WTC11 (cell line): ENCODE results near the gene SCYL1. TPM values are rescaled to one million over a fixed set of nuclear protein-coding genes. Genes with fewer than 3 reads are reported as not detected.

Experiments used
- ATAC-seq: fragments of 200-7000 bp; cut with Tn5 transposase; 2 replicates; pipeline ENCODE4 v1.10.0; 2021; ENCODE audit warnings: mild to moderate bottlenecking, moderate library complexity
- CTCF ChIA-PET: fragments of 300-600 bp; sonication (Branson Sonifier 250); formaldehyde crosslinking; loops from one replicate; lab custom pipeline; 2021; ENCODE audit warnings: antibody characterized with exemption; lab: Charles Lee
- POLR2A ChIA-PET: fragments of 350-600 bp; sonication (Branson Sonifier 250); formaldehyde crosslinking; loops from one replicate; lab custom pipeline; 2021; ENCODE audit warnings: antibody characterized with exemption; lab: Charles Lee
- DNase-seq: peaks from one replicate; pipeline ENCODE4 v3.0.0; 2021; ENCODE audit warnings: low spot score
- H3K27ac Mint-ChIP-seq: 2 replicates; pipeline ENCODE4 v1.8.0; 2021; ENCODE audit warnings: mixed read lengths
- H3K27me3 Mint-ChIP-seq: 2 replicates; pipeline ENCODE4 v1.8.0; 2021; ENCODE audit warnings: low read depth, mild to moderate bottlenecking, moderate library complexity, mixed read lengths
- H3K36me3 Mint-ChIP-seq: 2 replicates; pipeline ENCODE4 v1.8.0; 2021; ENCODE audit warnings: mixed read lengths
- H3K4me1 Mint-ChIP-seq: 2 replicates; pipeline ENCODE4 v1.8.0; 2022; ENCODE audit warnings: mixed read lengths
- H3K4me3 Mint-ChIP-seq: 2 replicates; pipeline ENCODE4 v1.8.0; 2021; ENCODE audit warnings: mild to moderate bottlenecking, moderate library complexity, mixed read lengths
- H3K9me3 Mint-ChIP-seq: 2 replicates; pipeline ENCODE4 v1.8.0; 2021; ENCODE audit warnings: mixed read lengths
- CBFB ChIP-seq: sonication (generic); formaldehyde crosslinking; IDR thresholded peaks from 2 replicates; pipeline ENCODE4 v1.8.1; 2022; ENCODE audit warnings: mild to moderate bottlenecking, low read depth, missing genetic modification reagents
- GRHL2 ChIP-seq: fragments of 250-450 bp; sonication (Bioruptor Pico); IDR thresholded peaks from 2 replicates; pipeline ENCODE4 v1.8.0; 2022; ENCODE audit warnings: mild to moderate bottlenecking, moderate library complexity; ENCODE audit not compliant: insufficient replicate concordance, severe bottlenecking
- GTF2I ChIP-seq: fragments of 250-450 bp; sonication (Bioruptor Pico); conservative IDR thresholded peaks from 2 replicates; pipeline ENCODE4 v1.4.0; 2021; ENCODE audit warnings: mild to moderate bottlenecking
- IRF2 ChIP-seq: sonication (generic); formaldehyde crosslinking; IDR thresholded peaks from 2 replicates; pipeline ENCODE4 v1.8.0; 2022; ENCODE audit warnings: low read depth, missing genetic modification reagents, borderline replicate concordance
- MXD4 ChIP-seq: fragments of 250-450 bp; sonication (Bioruptor Pico); IDR thresholded peaks from 2 replicates; pipeline ENCODE4 v1.8.0; 2021; ENCODE audit warnings: mild to moderate bottlenecking, moderate library complexity, borderline replicate concordance
- OVOL2 ChIP-seq: fragments of 250-450 bp; sonication (Bioruptor Pico); IDR thresholded peaks from 2 replicates; pipeline ENCODE4 v1.9.0; 2021; ENCODE audit warnings: mild to moderate bottlenecking, borderline replicate concordance
- PRRX2 ChIP-seq: fragments of 250-450 bp; sonication (Bioruptor Pico); IDR thresholded peaks from 2 replicates; pipeline ENCODE4 v1.8.0; 2021; ENCODE audit warnings: mild to moderate bottlenecking
- RELA ChIP-seq: sonication (generic); formaldehyde crosslinking; IDR thresholded peaks from 2 replicates; pipeline ENCODE4 v1.8.1; 2022; ENCODE audit warnings: missing genetic modification reagents, mild to moderate bottlenecking, borderline replicate concordance
- SMAD3 ChIP-seq: sonication (generic); formaldehyde crosslinking; IDR thresholded peaks from 2 replicates; pipeline ENCODE4 v1.8.0; 2022; ENCODE audit warnings: missing genetic modification reagents, mild to moderate bottlenecking, borderline replicate concordance
- SMAD4 ChIP-seq: sonication (generic); formaldehyde crosslinking; IDR thresholded peaks from 2 replicates; pipeline ENCODE4 v1.8.0; 2022; ENCODE audit warnings: mild to moderate bottlenecking, missing genetic modification reagents
- TP53 ChIP-seq: sonication (generic); formaldehyde crosslinking; IDR thresholded peaks from 2 replicates; pipeline ENCODE4 v1.8.1; 2023; ENCODE audit warnings: mild to moderate bottlenecking, missing genetic modification reagents
- ZNF219 ChIP-seq: sonication (generic); formaldehyde crosslinking; IDR thresholded peaks from 2 replicates; pipeline ENCODE4 v1.8.0; 2023; ENCODE audit warnings: missing genetic modification reagents, mild to moderate bottlenecking, borderline replicate concordance
- ZNF671 ChIP-seq: fragments of 250-450 bp; sonication (Bioruptor Pico); IDR thresholded peaks from 2 replicates; pipeline ENCODE4 v1.8.0; 2021; ENCODE audit warnings: mild to moderate bottlenecking
- total RNA-seq: library from RNA; stranded (reverse); gene quantifications from 3 replicates; pipeline ENCODE4 v1.2.3, GENCODE V29; 2021
- TF ChIP-seq, protein P1 (sequence below): sonication (generic); formaldehyde crosslinking; IDR thresholded peaks from 2 replicates; pipeline ENCODE4 v1.8.0; 2022; ENCODE audit warnings: missing genetic modification reagents
- TF ChIP-seq, protein P2 (sequence below): sonication (generic); formaldehyde crosslinking; IDR thresholded peaks from 2 replicates; pipeline ENCODE4 v1.8.0; 2022; ENCODE audit warnings: mild to moderate bottlenecking, missing genetic modification reagents
- TF ChIP-seq, protein P3 (sequence below): sonication (generic); formaldehyde crosslinking; IDR thresholded peaks from 2 replicates; pipeline ENCODE4 v1.8.1; 2023; ENCODE audit warnings: mild to moderate bottlenecking, missing genetic modification reagents
- TF ChIP-seq, protein P4 (sequence below): fragments of 200-600 bp; IDR thresholded peaks from 2 replicates; pipeline ENCODE4 v1.8.0; 2022; ENCODE audit warnings: antibody characterized with exemption

SCYL1 gene
- total RNA-seq, 1 experiment from 2014 or later, result 76.8 TPM

DNA sequence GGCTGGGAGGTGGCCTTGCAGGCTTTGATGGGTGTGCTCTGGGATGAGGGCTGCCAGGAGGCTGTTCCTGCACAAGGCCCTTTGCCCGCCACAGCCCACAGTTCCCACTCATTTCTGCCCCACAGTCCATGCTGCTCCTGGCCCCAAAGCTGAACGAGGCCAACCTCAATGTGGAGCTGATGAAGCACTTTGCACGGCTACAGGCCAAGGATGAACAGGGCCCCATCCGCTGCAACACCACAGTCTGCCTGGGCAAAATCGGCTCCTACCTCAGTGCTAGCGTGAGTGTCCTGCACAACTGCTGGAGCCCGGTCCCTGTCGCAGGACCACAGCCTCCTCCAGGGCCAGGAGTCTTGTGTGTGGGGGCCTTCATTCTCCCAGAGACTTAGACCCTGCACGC lies 10.2 kb downstream of the SCYL1 start (continued):
- TF ChIP-seq, protein P1, sequence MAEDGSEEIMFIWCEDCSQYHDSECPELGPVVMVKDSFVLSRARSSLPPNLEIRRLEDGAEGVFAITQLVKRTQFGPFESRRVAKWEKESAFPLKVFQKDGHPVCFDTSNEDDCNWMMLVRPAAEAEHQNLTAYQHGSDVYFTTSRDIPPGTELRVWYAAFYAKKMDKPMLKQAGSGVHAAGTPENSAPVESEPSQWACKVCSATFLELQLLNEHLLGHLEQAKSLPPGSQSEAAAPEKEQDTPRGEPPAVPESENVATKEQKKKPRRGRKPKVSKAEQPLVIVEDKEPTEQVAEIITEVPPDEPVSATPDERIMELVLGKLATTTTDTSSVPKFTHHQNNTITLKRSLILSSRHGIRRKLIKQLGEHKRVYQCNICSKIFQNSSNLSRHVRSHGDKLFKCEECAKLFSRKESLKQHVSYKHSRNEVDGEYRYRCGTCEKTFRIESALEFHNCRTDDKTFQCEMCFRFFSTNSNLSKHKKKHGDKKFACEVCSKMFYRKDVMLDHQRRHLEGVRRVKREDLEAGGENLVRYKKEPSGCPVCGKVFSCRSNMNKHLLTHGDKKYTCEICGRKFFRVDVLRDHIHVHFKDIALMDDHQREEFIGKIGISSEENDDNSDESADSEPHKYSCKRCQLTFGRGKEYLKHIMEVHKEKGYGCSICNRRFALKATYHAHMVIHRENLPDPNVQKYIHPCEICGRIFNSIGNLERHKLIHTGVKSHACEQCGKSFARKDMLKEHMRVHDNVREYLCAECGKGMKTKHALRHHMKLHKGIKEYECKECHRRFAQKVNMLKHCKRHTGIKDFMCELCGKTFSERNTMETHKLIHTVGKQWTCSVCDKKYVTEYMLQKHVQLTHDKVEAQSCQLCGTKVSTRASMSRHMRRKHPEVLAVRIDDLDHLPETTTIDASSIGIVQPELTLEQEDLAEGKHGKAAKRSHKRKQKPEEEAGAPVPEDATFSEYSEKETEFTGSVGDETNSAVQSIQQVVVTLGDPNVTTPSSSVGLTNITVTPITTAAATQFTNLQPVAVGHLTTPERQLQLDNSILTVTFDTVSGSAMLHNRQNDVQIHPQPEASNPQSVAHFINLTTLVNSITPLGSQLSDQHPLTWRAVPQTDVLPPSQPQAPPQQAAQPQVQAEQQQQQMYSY, result no peak
- TF ChIP-seq IRF2 (no peak), TP53 (CRISPR knock-in tag) (no peak), GRHL2 (CRISPR knock-in tag) (no peak), MXD4 (CRISPR knock-in tag) (no peak), SMAD4 (CRISPR knock-in tag) (no peak), GTF2I (CRISPR knock-in tag) (no peak), ZNF671 (CRISPR knock-in tag) (no peak), PRRX2 (CRISPR knock-in tag) (no peak)
- TF ChIP-seq, protein P2, sequence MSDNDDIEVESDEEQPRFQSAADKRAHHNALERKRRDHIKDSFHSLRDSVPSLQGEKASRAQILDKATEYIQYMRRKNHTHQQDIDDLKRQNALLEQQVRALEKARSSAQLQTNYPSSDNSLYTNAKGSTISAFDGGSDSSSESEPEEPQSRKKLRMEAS (CRISPR knock-in tag), result no peak
- TF ChIP-seq, all 79 proteins: peak for 0

DNA sequence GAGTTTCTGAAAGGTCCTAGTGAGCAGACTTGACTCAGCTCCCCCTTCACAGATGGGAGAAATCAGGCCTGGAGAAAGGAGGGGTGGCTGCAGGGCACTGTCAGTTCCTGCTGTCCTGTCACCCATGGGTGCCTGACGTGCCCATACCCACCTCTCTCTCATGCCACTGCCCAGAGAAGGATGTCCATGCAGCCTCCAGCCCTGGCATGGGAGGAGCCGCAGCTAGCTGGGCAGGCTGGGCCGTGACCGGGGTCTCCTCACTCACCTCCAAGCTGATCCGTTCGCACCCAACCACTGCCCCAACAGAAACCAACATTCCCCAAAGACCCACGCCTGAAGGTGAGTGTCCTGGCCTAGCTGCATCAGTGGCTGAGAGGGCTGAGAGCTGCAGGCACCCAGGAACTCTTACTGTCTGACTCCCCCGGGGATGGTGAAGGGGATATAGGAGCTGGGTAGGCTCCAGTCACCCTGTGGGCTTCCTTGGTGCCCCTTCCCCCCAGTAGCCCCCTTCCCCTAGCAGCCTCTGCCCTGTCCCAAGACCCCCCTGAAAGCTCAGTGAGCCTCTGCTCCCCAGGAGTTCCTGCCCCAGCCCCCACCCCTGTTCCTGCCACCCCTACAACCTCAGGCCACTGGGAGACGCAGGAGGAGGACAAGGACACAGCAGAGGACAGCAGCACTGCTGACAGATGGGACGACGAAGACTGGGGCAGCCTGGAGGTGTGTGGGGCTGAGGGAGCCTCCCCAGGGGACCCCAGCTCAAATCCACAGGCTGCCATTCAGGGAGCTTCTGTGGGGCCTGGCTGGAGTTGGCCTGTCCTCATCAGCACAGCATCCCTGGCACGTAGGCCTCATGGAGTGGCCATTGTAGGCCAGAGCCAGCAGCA lies 11.8 kb downstream of the SCYL1 start:
- ChIA-PET POLR2A (no interaction called here), CTCF (interaction anchor here (1.5 to 1.8 kb wide), 2 partner anchors 15 to 33 kb away, joined by 4 read pairs; partner anchors contain the start of gene ZNRD2)
- H3K9me3 Mint-ChIP-seq, result no peaks in the 10 kb centered on the region
- DNase-seq, result no peak
- H3K27me3 Mint-ChIP-seq, result peaks cover 21% of the 10 kb centered on the region
- TF ChIP-seq, protein P3, sequence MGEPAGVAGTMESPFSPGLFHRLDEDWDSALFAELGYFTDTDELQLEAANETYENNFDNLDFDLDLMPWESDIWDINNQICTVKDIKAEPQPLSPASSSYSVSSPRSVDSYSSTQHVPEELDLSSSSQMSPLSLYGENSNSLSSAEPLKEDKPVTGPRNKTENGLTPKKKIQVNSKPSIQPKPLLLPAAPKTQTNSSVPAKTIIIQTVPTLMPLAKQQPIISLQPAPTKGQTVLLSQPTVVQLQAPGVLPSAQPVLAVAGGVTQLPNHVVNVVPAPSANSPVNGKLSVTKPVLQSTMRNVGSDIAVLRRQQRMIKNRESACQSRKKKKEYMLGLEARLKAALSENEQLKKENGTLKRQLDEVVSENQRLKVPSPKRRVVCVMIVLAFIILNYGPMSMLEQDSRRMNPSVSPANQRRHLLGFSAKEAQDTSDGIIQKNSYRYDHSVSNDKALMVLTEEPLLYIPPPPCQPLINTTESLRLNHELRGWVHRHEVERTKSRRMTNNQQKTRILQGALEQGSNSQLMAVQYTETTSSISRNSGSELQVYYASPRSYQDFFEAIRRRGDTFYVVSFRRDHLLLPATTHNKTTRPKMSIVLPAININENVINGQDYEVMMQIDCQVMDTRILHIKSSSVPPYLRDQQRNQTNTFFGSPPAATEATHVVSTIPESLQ (CRISPR knock-in tag), result no peak
- no peak for TF ChIP-seq SMAD3 (CRISPR knock-in tag)
- no peak for TF ChIP-seq CBFB (CRISPR knock-in tag)
- no peak for TF ChIP-seq ZNF219 (CRISPR knock-in tag)
- TF ChIP-seq RELA, result no peak
- no peak for TF ChIP-seq ZNF671 (CRISPR knock-in tag)
- TF ChIP-seq OVOL2 (CRISPR knock-in tag), result no peak
- H3K4me1 Mint-ChIP-seq, result peaks cover 2% of the 10 kb centered on the region
- H3K36me3 Mint-ChIP-seq, result peaks cover 8% of the 10 kb centered on the region
- no peak for ATAC-seq
- no peak overlapping the region for H3K4me3 Mint-ChIP-seq
- no peak overlapping the region for H3K27ac Mint-ChIP-seq

DNA sequence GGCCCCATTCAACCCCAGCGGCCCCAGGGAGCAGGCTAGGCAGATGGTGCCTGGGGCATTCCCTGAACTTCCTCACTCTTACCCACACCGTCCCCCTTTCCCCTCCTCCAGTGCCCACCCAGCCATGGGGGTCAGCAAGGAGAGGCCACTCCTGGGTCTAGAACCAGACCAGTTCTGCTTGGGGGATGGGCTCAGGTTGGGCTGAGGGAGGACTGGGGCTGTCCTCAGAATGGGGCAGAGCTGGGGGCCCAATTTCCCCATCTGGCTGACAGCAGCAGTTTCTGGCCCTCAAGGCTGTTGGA lies 12.4 kb downstream of the SCYL1 start:
- H3K27ac Mint-ChIP-seq, result no peak overlapping the region
- H3K36me3 Mint-ChIP-seq, result peaks cover 5% of the 10 kb centered on the region; the same call in 1 of the 2 replicates
- ATAC-seq (no peak), DNase-seq (no peak)
- no peaks in the 10 kb centered on the region for H3K9me3 Mint-ChIP-seq
- H3K4me1 Mint-ChIP-seq, result peaks cover 2% of the 10 kb centered on the region
- H3K27me3 Mint-ChIP-seq, result peaks cover 27% of the 10 kb centered on the region
- no peak overlapping the region for H3K4me3 Mint-ChIP-seq
- ChIA-PET POLR2A (no interaction called here), CTCF (interaction anchor here (1.4 to 10.3 kb wide), 7 partner anchors 7 to 52 kb away, joined by 4 to 271 read pairs (median 7); partner anchors contain the start of genes FAM89B, KCNK7 and ZNRD2)
- no peak for TF ChIP-seq SMAD4 (CRISPR knock-in tag)
- no peak for TF ChIP-seq IRF2
- TF ChIP-seq, protein P4, sequence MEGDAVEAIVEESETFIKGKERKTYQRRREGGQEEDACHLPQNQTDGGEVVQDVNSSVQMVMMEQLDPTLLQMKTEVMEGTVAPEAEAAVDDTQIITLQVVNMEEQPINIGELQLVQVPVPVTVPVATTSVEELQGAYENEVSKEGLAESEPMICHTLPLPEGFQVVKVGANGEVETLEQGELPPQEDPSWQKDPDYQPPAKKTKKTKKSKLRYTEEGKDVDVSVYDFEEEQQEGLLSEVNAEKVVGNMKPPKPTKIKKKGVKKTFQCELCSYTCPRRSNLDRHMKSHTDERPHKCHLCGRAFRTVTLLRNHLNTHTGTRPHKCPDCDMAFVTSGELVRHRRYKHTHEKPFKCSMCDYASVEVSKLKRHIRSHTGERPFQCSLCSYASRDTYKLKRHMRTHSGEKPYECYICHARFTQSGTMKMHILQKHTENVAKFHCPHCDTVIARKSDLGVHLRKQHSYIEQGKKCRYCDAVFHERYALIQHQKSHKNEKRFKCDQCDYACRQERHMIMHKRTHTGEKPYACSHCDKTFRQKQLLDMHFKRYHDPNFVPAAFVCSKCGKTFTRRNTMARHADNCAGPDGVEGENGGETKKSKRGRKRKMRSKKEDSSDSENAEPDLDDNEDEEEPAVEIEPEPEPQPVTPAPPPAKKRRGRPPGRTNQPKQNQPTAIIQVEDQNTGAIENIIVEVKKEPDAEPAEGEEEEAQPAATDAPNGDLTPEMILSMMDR, result no peak
